ENCODE results near the gene DTNB.

DNA sequence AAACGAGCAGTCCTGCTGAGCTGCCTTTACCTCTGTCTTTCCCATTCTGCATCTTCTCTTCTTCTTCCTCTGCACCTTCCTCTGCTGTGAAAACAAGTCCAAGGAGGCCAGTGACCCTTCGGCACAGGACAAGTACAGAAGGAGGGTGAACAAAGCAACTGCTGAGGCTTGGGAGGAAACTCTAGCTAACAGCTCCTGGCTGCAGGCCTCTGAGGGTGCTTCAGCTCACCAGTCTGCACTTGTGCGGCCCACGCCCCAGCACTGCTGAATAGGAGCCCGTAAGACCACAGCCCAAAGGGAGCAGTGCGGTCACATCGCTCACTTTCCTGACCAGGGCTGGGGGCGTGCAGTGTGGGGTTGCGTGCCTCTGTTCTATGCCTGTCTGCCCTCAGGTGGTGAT, 289.6 kb downstream of the DTNB start:
- TF ChIP-seq, protein P1, sequence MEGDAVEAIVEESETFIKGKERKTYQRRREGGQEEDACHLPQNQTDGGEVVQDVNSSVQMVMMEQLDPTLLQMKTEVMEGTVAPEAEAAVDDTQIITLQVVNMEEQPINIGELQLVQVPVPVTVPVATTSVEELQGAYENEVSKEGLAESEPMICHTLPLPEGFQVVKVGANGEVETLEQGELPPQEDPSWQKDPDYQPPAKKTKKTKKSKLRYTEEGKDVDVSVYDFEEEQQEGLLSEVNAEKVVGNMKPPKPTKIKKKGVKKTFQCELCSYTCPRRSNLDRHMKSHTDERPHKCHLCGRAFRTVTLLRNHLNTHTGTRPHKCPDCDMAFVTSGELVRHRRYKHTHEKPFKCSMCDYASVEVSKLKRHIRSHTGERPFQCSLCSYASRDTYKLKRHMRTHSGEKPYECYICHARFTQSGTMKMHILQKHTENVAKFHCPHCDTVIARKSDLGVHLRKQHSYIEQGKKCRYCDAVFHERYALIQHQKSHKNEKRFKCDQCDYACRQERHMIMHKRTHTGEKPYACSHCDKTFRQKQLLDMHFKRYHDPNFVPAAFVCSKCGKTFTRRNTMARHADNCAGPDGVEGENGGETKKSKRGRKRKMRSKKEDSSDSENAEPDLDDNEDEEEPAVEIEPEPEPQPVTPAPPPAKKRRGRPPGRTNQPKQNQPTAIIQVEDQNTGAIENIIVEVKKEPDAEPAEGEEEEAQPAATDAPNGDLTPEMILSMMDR (IDR thresholded peaks at IDR 0.05; ENCODE audit: low read depth, low read length), result no peak
- TF ChIP-seq EZH2phosphoT487 (IDR thresholded peaks at IDR 0.05; ENCODE audit: low read depth), result no peak
